ENCODE data around the gene IGFBP6.
"Not testable (repeated sequence)": the region's sequence is repeated elsewhere in the genome, so short reads cannot be mapped to it uniquely, and the experiment has no call there.

Gene IGFBP6

DNA sequence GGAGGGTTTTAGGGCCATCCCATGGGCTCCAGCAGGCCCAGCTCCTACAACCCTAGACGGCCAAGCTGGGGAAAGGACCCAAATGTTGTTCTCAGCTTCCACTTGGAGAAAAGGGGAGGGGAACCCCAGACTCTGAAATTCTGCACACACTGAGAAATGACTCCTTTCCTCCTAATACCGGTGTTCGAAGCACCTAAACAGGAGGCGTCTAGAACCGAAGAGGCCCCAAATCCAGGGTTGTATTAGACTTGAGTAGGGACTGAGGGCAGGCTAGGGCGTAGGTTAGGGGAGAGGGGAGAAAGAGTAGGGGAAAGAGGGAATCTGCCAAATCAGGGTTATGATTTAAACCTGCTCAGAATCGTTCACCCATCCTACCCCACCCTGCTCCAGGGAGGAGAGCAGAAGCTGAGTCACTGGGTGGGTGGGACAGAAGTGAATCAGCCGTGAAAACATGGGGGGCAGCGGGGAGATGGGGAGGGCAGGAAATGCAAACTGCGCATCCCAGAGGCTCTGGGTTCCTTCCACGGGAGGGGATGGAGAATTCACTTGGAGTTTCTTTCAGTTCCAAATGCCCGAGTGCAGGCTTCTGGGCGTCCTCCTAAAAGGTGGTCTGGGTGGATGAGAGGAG, 1.0 kb downstream of the IGFBP6 start:
- DNase-seq: no peak

DNA sequence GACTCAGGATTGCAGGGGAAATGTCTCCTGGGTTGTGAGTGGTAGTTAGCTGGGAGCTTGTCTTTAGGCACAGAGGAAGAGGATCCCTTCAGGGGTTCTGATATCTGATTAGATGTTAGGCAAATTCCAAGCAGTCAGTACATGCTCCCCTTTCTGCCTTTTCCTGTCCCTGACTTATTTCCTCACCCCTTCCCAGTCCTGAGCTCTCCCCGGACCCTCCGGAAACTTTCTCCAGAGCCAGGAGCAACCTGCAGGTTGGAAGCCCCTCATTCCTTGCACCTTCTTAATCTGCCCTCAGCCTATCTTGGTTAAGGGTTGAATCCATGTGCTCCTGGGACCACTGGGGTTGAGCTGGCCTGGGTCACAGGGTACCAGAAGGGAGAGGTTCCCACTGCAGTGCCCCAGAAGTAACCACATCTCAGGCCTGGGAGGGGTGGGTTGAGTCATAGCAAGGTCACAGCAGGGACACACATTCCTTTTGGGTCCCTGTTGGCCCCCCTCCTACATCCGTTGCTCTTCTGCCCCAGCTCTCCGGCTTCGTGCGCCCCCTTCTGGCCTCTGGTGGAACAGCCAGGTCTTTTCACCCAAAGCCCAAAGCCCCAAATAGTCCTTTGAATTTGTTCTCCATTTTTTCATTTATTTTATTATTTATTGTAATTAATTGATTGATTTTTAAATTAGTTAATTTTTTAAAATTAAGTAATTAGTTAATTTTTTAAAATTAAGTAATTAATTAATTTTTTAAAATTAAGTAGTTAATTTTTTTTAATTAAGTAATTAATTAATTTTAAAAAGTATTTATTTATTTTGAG, 1.8 kb downstream of the IGFBP6 start:
- peak; percentile 93 for DNase-seq

DNA sequence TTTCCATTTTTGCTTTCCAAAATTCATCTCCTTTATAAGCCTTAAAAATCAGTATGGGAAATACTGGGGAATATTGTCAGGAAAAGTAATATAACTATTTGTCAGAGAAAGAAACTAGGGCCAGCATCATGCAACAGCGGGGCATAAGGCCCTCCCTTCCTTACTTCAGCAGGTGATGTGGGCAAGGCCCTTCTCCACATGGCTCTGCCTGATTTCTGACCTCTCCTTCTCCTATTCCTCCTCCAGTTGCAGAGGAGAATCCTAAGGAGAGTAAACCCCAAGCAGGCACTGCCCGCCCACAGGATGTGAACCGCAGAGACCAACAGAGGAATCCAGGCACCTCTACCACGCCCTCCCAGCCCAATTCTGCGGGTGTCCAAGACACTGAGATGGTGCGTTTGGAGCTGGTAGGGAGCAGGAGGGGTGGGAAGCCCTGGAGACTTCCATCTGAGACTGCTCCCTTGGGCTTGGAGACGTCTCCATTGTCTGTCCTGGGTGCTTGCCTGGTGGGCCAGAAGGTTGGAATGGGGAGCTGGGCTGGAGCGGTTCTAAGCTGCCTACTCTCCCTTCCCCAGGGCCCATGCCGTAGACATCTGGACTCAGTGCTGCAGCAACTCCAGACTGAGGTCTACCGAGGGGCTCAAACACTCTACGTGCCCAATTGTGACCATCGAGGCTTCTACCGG, 3.1 kb downstream of the IGFBP6 start:
- no peak for DNase-seq

DNA sequence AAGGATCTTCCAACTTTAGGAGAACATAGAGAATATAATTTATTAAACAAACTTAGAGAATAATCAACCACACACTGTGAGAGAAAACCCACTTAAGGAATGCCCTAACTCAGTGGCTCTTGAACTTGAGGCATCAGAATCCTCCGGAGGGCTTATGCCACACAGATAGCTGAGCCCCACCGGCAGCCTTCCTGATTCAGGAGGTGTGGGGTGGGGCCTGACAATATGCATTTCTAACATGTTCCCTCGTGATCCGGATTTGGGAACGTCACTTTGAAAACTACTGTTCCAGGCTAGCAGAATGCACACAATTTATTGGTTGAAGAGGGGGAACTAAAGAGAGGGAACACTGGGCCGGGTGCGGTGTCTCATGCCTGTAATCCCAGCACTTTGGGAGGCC, 3.8 kb downstream of the IGFBP6 start:
- DNase-seq: no peak

DNA sequence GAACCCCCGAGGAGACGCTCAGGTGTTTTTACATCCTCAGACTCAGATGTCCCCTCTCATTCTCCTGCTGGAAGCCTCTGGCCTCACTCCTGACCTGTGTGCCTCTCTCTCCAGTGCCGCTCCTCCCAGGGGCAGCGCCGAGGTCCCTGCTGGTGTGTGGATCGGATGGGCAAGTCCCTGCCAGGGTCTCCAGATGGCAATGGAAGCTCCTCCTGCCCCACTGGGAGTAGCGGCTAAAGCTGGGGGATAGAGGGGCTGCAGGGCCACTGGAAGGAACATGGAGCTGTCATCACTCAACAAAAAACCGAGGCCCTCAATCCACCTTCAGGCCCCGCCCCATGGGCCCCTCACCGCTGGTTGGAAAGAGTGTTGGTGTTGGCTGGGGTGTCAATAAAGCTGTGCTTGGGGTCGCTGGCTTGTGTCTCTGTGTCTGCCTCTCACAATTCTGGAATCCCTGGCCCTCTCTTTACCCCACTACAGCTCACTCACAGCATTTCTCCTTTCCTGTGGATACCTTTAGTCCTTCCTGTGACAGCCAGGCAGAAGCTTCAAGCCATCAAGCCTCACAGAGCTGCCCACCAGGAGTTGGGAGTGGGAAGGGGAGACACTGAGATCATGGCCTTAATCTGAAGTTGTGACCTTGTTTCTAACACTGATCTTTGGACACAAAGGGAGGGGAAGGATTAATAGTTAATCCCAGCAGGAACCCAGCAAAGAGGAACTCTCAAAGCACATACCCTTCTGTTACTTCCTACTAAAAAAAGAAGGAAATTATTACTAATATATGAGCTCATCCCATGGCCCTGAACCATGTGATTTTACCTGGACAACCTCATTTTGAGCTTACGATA, 4.7 kb downstream of the IGFBP6 start:
- peak; percentile 68 for DNase-seq

GRCh38 chr12:53102883-53103807, 5.7 kb downstream of the IGFBP6 start, which contains the start of gene SOAT2:
SOAT2 (plus strand) TSS chr12:53103486; CDS start chr12:53103578, 92 bp downstream.
- peak; percentile 5 for DNase-seq

DNA sequence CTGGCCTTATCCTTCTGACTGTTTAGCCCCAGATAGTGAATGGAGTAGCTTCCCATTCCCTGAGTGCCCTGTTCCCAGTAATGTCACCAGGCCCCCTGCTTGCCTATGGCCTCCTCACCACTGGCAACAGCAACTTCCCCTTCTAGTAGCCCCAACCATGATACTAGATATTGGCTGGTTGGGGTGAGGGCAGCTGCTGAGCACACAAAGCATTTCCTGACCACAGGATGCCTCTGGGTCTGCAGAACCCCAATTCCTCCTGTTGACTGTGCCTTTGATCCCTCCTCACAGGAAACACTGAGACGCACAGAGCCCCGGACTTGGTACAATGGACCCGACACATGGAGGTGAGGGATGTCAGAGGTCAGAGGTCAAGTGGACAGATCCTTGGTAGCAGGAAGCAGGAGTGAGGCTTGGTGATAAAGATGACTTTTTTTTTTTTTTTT, 6.4 kb downstream of the IGFBP6 start:
- DNase-seq: peak; percentile 85

DNA sequence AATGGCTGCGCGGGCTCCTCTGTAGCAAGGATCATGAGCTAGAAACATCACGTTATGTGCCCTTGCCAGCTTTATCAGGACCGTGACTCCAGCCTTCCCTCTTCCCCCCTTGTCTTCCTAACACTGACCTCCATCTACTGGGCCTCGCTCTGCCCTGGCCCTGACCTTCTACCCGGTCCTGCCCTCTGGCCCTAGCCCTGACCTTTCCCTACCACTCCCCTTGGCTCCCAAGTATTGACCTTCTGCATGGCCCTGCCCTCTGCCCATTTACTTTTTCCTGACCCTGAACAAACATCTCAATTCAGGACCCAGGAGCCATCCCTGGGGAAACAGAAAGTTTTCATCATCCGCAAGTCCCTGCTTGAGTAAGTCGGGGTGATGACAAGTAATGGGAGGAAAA, 7.8 kb downstream of the IGFBP6 start:
- DNase-seq: no peak

GRCh38 chr12:53105712-53106439, 8.4 kb downstream of the IGFBP6 start:
- no peak for DNase-seq

DNA sequence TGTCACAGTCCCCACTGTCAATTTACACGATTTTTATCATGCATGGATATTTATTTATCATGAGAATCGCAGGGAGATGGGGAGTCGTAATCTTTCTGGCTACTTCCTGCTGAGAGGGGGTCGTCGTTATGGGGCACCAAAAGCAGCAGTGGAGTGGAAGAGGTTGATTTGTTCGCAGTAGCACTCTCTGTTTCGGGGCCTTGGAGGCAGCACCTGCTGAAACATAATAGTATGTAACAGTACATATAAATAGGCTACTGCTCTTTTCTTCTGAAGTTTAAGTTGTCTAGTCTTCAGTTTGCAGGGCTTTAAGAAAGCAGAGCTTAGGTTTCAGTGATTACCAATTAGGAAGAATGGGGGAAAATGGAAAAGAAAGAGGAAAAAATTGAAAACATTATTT, 9.7 kb downstream of the IGFBP6 start:
- DNase-seq: no peak

DNA sequence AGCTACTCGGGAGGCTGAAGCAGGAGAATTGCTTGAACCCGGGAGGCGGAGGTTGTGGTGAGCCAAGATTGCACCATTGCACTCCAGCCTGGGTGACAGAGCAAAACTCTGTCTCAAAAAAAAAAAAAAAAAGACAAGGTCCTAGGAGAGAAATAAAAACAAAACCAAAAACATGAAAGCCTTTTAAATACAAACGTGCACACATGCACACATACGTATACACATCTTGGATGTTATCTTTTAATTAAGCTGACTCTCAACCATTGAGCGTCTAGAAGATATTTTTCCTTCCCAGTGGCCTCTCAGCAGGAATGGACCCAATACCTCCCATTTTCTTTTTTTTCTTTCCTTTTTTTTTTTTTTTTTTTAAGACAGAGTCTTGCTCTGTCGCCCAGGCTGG, 15.0 kb downstream of the IGFBP6 start:
- DNase-seq: not testable (repeated sequence)

DNA sequence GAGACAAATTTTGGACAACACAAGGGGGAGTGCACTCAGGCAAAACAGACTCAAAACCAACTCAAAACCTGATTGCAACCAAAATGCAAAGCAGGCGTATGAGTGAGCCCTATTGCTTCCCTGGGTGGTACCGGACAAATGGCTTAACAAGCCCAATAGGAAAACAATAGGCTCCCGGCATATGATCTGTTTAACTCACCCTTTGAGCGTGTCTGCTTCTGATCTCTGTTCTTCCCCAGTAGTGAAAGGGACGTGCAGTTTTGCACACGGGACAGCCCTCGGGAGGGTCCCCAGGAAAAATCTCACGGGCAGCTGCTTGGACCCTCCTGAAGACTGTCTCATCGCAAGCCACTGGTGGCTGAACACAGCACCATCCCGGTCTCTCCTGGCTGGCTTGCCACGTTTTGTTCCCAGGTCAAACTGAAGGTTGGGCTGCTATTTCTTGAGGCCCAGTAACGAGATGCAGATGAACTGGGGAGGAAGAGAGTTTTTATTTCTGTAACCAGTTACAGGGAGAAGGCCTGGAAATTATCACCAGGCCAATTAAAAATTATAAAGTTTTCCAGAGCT, 15.8 kb downstream of the IGFBP6 start:
- DNase-seq: no peak

DNA sequence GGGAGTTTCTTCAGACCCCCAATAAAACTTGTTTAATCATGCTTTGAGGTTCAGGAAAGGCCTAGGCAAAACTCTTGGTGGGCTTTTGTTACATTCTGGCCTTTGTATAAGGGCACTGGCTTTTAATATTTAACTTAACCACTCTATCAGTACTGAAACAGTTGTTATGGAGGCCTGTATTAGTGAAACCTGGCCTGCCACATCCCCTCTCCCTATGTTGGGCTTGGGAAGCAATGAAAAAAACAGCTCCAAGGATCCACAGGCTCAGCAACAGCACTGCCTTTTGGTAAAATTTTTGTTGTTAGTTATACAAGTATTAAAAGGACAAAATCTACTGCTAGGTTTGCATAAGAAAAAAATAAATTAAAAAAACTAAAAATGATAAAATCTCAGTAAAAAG, 16.5 kb downstream of the IGFBP6 start:
- DNase-seq: no peak

GRCh38 chr12:53115112-53115890, 17.8 kb downstream of the IGFBP6 start:
- DNase-seq: no peak

DNA sequence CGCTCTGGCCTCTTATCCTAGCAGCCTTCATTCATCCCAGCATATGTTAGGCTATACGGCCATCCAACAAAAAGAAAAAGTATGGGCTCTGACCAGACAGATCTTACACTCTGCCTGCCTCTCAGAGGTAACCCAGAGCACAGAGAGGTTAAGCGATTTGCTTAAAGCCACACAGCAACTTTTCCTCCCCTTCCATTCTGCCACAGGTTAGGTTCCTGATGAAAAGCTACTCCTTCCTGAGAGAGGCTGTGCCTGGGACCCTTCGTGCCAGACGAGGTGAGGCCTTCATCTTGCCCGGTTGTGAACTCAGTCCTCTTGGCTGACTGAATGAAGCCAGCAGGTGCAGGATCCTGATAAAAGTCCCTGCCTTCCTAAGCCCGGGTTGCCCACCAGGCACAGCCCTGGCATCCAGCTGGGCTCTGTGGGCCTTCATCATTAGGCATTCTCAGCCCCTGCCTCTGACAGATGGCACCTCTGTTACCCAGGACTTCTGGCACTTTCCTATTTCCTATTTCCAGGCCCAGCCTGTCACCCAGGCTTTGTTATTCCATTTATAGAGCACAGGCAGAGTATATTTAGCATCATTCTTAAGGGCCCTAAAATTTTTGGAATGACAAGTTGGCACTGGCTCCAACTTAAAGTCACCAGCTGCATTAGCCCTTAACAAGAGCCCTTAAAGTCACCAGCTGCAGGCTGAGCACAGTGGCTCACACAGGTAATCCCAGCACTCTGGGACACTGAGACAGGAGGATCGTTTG, 18.6 kb downstream of the IGFBP6 start:
- no peak for DNase-seq

DNA sequence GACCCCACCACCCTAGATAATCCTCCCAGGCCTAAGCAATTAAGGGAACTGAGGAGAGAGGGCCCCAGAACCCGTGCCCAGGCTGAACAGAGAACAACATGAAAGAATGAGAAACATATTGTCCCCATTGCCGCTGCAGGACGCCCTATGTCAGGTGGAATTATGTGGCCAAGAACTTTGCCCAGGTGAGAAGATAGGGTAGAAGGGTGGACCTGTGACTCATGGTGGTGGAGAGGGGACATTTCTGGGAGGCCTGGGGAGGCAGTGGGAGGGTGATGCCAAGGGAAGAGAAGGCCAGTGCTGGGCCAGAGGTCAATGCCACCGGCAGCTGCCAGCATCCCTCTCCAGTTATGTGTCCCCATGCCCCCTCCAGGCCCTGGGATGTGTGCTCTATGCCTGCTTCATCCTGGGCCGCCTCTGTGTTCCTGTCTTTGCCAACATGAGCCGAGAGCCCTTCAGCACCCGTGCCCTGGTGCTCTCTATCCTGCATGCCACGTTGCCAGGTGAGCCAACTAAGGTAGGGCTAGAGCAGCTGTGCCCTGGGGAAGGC, 21.4 kb downstream of the IGFBP6 start:
- DNase-seq: no peak

DNA sequence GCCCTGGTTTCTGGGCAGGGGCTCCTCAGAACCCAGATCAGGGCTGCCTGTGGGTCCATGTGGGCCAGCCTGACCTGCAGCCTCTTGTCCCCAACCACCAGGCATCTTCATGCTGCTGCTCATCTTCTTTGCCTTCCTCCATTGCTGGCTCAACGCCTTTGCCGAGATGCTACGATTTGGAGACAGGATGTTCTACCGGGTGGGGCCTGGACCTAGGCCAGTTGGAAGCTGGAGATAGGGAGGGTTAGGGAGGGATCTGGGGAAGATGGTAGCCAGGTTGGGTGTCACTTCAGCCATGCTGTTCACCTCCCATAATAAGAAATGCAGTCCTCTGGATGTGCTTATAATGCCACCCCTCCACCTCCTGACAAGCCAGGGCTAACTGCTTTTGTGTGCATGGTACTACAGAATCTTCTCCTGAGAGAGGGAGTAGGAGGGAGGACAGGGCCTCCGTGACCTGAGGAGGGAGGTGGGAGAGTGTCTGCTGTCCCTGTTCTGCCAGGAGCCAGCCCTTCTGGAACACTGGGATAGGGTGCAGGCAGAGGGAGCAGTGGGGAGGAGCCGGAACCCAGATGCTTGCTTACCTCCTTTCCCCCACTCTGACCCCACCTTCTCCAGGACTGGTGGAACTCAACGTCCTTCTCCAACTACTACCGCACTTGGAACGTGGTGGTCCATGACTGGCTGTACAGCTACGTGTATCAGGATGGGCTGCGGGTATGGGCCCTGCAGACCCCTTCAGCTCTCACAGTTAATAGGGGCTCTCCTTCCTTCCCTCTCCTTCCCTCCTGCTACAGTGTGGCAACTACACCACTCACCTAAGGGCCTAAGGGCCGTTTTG, 23.4 kb downstream of the IGFBP6 start:
- DNase-seq: no peak

All from MV-4-11 (cell line).